WTC11 (cell line): Measurements from ENCODE around the gene RNPS1. TPM values are rescaled to one million over a fixed set of nuclear protein-coding genes. Genes with fewer than 3 reads are reported as not detected.

Experiments used
- ATAC-seq: fragments of 200-7000 bp; cut with Tn5 transposase; 2 replicates; pipeline ENCODE4 v1.10.0; 2021; ENCODE audit warnings: mild to moderate bottlenecking, moderate library complexity
- CTCF ChIA-PET: fragments of 300-600 bp; sonication (Branson Sonifier 250); formaldehyde crosslinking; loops from one replicate; lab custom pipeline; 2021; ENCODE audit warnings: antibody characterized with exemption; lab: Charles Lee
- POLR2A ChIA-PET: fragments of 350-600 bp; sonication (Branson Sonifier 250); formaldehyde crosslinking; loops from one replicate; lab custom pipeline; 2021; ENCODE audit warnings: antibody characterized with exemption; lab: Charles Lee
- DNase-seq: peaks from one replicate; pipeline ENCODE4 v3.0.0; 2021; ENCODE audit warnings: low spot score
- H3K27ac Mint-ChIP-seq: 2 replicates; pipeline ENCODE4 v1.8.0; 2021; ENCODE audit warnings: mixed read lengths
- H3K27me3 Mint-ChIP-seq: 2 replicates; pipeline ENCODE4 v1.8.0; 2021; ENCODE audit warnings: low read depth, mild to moderate bottlenecking, moderate library complexity, mixed read lengths
- H3K36me3 Mint-ChIP-seq: 2 replicates; pipeline ENCODE4 v1.8.0; 2021; ENCODE audit warnings: mixed read lengths
- H3K4me1 Mint-ChIP-seq: 2 replicates; pipeline ENCODE4 v1.8.0; 2022; ENCODE audit warnings: mixed read lengths
- H3K4me3 Mint-ChIP-seq: 2 replicates; pipeline ENCODE4 v1.8.0; 2021; ENCODE audit warnings: mild to moderate bottlenecking, moderate library complexity, mixed read lengths
- H3K9me3 Mint-ChIP-seq: 2 replicates; pipeline ENCODE4 v1.8.0; 2021; ENCODE audit warnings: mixed read lengths
- EMX1 ChIP-seq: fragments of 250-450 bp; sonication (Bioruptor Pico); IDR thresholded peaks from 2 replicates; pipeline ENCODE4 v1.8.0; 2021; ENCODE audit warnings: mild to moderate bottlenecking
- NFATC4 ChIP-seq: fragments of 250-450 bp; sonication (Bioruptor Pico); IDR thresholded peaks from 2 replicates; pipeline ENCODE4 v1.9.0; 2021; ENCODE audit warnings: mild to moderate bottlenecking
- PRRX2 ChIP-seq: fragments of 250-450 bp; sonication (Bioruptor Pico); IDR thresholded peaks from 2 replicates; pipeline ENCODE4 v1.8.0; 2021; ENCODE audit warnings: mild to moderate bottlenecking
- SP1 ChIP-seq: sonication (generic); formaldehyde crosslinking; conservative IDR thresholded peaks from 2 replicates; pipeline ENCODE4 v1.8.1; 2022; ENCODE audit warnings: missing genetic modification reagents
- TCF7 ChIP-seq: sonication (generic); formaldehyde crosslinking; IDR thresholded peaks from 2 replicates; pipeline ENCODE4 v1.8.0; 2022; ENCODE audit warnings: mild to moderate bottlenecking, low read depth, missing genetic modification reagents, moderate library complexity
- ZNF263 ChIP-seq: sonication (generic); formaldehyde crosslinking; IDR thresholded peaks from 2 replicates; pipeline ENCODE4 v1.8.1; 2022; ENCODE audit warnings: low read depth, mild to moderate bottlenecking, moderate library complexity, missing genetic modification reagents
- ZNF416 ChIP-seq: fragments of 250-450 bp; sonication (Bioruptor Pico); IDR thresholded peaks from 2 replicates; pipeline ENCODE4 v1.9.0; 2021; ENCODE audit warnings: mild to moderate bottlenecking, inconsistent platforms
- ZNF671 ChIP-seq: fragments of 250-450 bp; sonication (Bioruptor Pico); IDR thresholded peaks from 2 replicates; pipeline ENCODE4 v1.8.0; 2021; ENCODE audit warnings: mild to moderate bottlenecking
- total RNA-seq: library from RNA; stranded (reverse); gene quantifications from 3 replicates; pipeline ENCODE4 v1.2.3, GENCODE V29; 2021
- TF ChIP-seq, protein P1 (sequence below): sonication (generic); formaldehyde crosslinking; IDR thresholded peaks from 2 replicates; pipeline ENCODE4 v1.8.1; 2022; ENCODE audit warnings: mild to moderate bottlenecking, moderate library complexity, missing genetic modification reagents
- TF ChIP-seq, protein P2 (sequence below): sonication (generic); formaldehyde crosslinking; conservative IDR thresholded peaks from 2 replicates; pipeline ENCODE4 v1.8.1; 2022; ENCODE audit warnings: mild to moderate bottlenecking, missing genetic modification reagents
- TF ChIP-seq, protein P3 (sequence below): sonication (generic); formaldehyde crosslinking; IDR thresholded peaks from 2 replicates; pipeline ENCODE4 v1.8.0; 2022; ENCODE audit warnings: mild to moderate bottlenecking, missing genetic modification reagents
- TF ChIP-seq, protein P4 (sequence below): sonication (generic); formaldehyde crosslinking; IDR thresholded peaks from 2 replicates; pipeline ENCODE4 v1.8.1; 2023; ENCODE audit warnings: mild to moderate bottlenecking, missing genetic modification reagents
- TF ChIP-seq, protein P5 (sequence below): sonication (generic); formaldehyde crosslinking; IDR thresholded peaks from 2 replicates; pipeline ENCODE4 v1.8.0; 2023; ENCODE audit warnings: missing genetic modification reagents, mild to moderate bottlenecking, borderline replicate concordance
- TF ChIP-seq, protein P6 (sequence below): sonication (generic); formaldehyde crosslinking; IDR thresholded peaks from 2 replicates; pipeline ENCODE4 v1.8.0; 2023; ENCODE audit warnings: mild to moderate bottlenecking, missing genetic modification reagents

The RNPS1 gene
- total RNA-seq, 1 experiment from 2014 or later: 331 TPM

DNA sequence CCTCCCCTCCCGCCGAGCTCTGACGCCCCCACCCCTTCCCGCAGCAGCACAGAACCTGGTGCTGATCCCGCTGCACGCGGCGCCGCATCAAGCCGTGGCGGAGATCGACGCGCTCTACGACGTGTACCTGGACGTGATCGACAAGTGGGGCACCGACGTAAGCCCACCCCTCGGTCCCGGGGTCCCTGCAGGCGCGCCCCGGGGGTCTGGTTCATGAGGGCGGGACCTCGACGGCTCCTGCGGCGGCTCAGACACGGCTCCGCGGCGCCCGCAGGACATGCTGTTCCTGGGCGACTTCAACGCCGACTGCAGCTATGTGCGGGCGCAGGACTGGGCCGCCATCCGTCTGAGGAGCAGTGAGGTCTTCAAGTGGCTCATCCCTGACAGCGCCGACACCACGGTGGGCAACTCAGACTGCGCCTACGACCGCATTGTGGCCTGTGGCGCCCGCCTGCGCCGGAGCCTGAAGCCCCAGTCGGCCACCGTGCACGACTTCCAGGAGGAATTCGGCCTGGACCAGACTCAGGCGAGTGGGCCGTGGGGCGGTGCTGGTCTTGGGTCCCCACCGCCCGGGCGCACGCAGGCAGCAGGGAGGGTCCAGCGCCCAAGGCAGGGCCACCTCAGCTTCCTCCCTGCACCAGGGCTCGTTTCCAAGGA is 30.3 kb downstream of the RNPS1 start (continued):
- TF ChIP-seq, protein P1, sequence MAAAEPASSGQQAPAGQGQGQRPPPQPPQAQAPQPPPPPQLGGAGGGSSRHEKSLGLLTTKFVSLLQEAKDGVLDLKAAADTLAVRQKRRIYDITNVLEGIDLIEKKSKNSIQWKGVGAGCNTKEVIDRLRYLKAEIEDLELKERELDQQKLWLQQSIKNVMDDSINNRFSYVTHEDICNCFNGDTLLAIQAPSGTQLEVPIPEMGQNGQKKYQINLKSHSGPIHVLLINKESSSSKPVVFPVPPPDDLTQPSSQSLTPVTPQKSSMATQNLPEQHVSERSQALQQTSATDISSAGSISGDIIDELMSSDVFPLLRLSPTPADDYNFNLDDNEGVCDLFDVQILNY (CRISPR knock-in tag): 0 out of 2 replicates have a peak, but pooled peaks have one; percentile 21
- TF ChIP-seq, protein P2, sequence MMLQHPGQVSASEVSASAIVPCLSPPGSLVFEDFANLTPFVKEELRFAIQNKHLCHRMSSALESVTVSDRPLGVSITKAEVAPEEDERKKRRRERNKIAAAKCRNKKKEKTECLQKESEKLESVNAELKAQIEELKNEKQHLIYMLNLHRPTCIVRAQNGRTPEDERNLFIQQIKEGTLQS (CRISPR knock-in tag): no peak
- TF ChIP-seq ZNF671 (CRISPR knock-in tag) (no peak; the same call in 1 of the 2 replicates), PRRX2 (no peak), TCF7 (CRISPR knock-in tag) (no peak), ZNF416 (CRISPR knock-in tag) (peak; percentile 51; the same call in 1 of the 2 replicates)

DNA sequence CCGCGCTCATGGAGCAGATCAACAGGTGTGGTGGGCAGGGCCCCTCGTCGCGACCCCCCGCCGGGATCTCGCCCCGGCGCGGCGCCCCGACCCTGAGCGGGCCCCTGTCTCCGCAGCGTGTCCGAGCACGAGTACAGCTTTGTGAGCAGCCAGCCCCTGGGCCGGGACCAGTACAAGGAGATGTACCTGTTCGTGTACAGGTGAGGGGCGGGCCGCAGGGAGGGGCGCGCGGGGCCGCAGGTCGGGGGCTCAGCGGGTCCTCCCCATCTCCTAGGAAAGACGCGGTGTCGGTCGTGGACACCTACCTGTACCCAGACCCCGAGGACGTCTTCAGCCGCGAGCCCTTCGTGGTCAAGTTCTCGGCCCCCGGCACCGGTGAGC is 30.8 kb downstream of the RNPS1 start:
- Mint-ChIP-seq H3K9me3 (no peaks in the 10 kb centered on the region), H3K27me3 (peaks cover 16% of the 10 kb centered on the region), H3K4me3 (peak overlapping the region; percentile 55), H3K4me1 (no peaks in the 10 kb centered on the region), H3K36me3 (peaks cover 2% of the 10 kb centered on the region; the same call in 1 of the 2 replicates), H3K27ac (no peak overlapping the region)
- POLR2A ChIA-PET: interaction anchor here (0.5 to 4.1 kb wide), 5 partner anchors 12 to 41 kb away, joined by 3 to 28 read pairs (median 3); partner anchors contain the start of genes ECI1 and PGP
- 0 out of 2 replicates have a peak, but pooled peaks have one; percentile 12 for TF ChIP-seq ZNF263 (CRISPR knock-in tag)
- TF ChIP-seq TCF7 (CRISPR knock-in tag): no peak
- DNase-seq (no peak), ATAC-seq (no peak; the same call in 1 of the 2 replicates)
- CTCF ChIA-PET: interaction anchor here (0.9 to 4.5 kb wide), 6 partner anchors 14 to 264 kb away, joined by 3 to 51 read pairs (median 12); partner anchors contain the start of genes CASKIN1, ECI1 and PGP

DNA sequence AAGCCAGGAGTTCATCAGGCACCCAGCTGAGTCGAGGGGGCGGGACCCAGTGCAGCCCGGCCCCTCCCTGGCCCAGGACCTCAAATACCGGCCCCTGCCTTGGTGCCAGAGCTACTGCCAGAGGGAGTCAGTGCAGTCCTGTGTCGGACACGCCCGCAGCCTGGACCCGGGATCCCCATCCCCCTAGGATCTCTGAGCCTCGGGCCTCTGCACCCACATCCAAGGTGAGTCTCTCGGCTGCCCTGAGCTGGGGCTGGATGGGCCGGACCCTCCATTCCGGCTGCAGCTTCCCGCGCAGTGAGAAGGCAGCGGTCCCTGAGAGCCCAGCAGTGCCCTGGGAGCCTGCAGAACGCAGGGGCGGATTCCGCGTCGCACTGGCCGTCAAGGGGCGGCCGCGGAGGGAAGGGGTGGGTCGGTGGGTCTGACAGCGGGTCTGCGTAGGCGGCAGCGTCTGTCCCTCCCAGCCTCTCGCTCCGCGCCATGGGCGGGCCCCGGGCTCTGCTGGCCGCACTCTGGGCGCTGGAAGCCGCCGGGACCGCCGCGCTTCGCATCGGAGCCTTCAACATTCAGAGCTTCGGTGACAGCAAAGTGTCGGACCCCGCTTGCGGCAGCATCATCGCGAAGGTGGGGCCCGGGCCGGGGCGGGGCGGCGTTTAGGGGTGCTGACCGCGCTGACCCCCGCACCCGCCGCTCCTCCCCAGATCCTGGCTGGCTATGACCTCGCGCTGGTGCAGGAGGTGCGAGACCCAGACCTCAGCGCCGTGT is 31.4 kb downstream of the RNPS1 start, which contains the start of gene DNASE1L2:
Gene DNASE1L2, plus strand, starts transcription at position 108 of the 765 bp plus-strand sequence. Its CDS starts 373 bp downstream, at position 481.
- Mint-ChIP-seq H3K27ac (no peak within 1 kb of the TSS), H3K4me1 (no peaks in the 10 kb centered on the region), H3K4me3 (peak within 1 kb of the TSS; percentile 55), H3K9me3 (no peaks in the 10 kb centered on the region), H3K27me3 (peaks cover 16% of the 10 kb centered on the region), H3K36me3 (no peaks in the 10 kb centered on the region)
- no peak for TF ChIP-seq NFATC4 (CRISPR knock-in tag)
- TF ChIP-seq, protein P3, sequence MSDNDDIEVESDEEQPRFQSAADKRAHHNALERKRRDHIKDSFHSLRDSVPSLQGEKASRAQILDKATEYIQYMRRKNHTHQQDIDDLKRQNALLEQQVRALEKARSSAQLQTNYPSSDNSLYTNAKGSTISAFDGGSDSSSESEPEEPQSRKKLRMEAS (CRISPR knock-in tag): 0 out of 2 replicates have a peak, but pooled peaks have one; percentile 11
- TF ChIP-seq, protein P4, sequence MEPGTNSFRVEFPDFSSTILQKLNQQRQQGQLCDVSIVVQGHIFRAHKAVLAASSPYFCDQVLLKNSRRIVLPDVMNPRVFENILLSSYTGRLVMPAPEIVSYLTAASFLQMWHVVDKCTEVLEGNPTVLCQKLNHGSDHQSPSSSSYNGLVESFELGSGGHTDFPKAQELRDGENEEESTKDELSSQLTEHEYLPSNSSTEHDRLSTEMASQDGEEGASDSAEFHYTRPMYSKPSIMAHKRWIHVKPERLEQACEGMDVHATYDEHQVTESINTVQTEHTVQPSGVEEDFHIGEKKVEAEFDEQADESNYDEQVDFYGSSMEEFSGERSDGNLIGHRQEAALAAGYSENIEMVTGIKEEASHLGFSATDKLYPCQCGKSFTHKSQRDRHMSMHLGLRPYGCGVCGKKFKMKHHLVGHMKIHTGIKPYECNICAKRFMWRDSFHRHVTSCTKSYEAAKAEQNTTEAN (CRISPR knock-in tag): peak; percentile 48; the same call in 1 of the 2 replicates
- TF ChIP-seq, protein P5, sequence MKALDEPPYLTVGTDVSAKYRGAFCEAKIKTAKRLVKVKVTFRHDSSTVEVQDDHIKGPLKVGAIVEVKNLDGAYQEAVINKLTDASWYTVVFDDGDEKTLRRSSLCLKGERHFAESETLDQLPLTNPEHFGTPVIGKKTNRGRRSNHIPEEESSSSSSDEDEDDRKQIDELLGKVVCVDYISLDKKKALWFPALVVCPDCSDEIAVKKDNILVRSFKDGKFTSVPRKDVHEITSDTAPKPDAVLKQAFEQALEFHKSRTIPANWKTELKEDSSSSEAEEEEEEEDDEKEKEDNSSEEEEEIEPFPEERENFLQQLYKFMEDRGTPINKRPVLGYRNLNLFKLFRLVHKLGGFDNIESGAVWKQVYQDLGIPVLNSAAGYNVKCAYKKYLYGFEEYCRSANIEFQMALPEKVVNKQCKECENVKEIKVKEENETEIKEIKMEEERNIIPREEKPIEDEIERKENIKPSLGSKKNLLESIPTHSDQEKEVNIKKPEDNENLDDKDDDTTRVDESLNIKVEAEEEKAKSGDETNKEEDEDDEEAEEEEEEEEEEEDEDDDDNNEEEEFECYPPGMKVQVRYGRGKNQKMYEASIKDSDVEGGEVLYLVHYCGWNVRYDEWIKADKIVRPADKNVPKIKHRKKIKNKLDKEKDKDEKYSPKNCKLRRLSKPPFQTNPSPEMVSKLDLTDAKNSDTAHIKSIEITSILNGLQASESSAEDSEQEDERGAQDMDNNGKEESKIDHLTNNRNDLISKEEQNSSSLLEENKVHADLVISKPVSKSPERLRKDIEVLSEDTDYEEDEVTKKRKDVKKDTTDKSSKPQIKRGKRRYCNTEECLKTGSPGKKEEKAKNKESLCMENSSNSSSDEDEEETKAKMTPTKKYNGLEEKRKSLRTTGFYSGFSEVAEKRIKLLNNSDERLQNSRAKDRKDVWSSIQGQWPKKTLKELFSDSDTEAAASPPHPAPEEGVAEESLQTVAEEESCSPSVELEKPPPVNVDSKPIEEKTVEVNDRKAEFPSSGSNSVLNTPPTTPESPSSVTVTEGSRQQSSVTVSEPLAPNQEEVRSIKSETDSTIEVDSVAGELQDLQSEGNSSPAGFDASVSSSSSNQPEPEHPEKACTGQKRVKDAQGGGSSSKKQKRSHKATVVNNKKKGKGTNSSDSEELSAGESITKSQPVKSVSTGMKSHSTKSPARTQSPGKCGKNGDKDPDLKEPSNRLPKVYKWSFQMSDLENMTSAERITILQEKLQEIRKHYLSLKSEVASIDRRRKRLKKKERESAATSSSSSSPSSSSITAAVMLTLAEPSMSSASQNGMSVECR (CRISPR knock-in tag): peak; percentile 49; the same call in 1 of the 2 replicates
- TF ChIP-seq SP1 (CRISPR knock-in tag): peak; percentile 45
- TF ChIP-seq, protein P6, sequence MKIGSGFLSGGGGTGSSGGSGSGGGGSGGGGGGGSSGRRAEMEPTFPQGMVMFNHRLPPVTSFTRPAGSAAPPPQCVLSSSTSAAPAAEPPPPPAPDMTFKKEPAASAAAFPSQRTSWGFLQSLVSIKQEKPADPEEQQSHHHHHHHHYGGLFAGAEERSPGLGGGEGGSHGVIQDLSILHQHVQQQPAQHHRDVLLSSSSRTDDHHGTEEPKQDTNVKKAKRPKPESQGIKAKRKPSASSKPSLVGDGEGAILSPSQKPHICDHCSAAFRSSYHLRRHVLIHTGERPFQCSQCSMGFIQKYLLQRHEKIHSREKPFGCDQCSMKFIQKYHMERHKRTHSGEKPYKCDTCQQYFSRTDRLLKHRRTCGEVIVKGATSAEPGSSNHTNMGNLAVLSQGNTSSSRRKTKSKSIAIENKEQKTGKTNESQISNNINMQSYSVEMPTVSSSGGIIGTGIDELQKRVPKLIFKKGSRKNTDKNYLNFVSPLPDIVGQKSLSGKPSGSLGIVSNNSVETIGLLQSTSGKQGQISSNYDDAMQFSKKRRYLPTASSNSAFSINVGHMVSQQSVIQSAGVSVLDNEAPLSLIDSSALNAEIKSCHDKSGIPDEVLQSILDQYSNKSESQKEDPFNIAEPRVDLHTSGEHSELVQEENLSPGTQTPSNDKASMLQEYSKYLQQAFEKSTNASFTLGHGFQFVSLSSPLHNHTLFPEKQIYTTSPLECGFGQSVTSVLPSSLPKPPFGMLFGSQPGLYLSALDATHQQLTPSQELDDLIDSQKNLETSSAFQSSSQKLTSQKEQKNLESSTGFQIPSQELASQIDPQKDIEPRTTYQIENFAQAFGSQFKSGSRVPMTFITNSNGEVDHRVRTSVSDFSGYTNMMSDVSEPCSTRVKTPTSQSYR: 0 out of 2 replicates have a peak, but pooled peaks have one; percentile 16
- TF ChIP-seq EMX1 (CRISPR knock-in tag): no peak
- POLR2A ChIA-PET: interaction anchor here (0.5 to 4.1 kb wide), 5 partner anchors 11 to 27 kb away, joined by 3 to 28 read pairs (median 7); partner anchors contain the start of genes ECI1 and PGP
- DNase-seq: peak; percentile 66
- CTCF ChIA-PET: interaction anchor here (0.9 to 4.5 kb wide), 9 partner anchors 15 to 265 kb away, joined by 3 to 51 read pairs (median 4); partner anchors contain the start of genes CASKIN1, ECI1 and PGP
- ATAC-seq: peak; percentile 55
